Esophagus muscularis mucosa (tissue), 3 donors: ENCODE data around the gene NPBWR2.

Experiments used
- POLR2A ChIP-seq: fragments of 450-650 bp; IDR thresholded peaks from one replicate; pipeline ENCODE4 v1.6.1; 2017; ENCODE audit warnings: antibody characterized with exemption, moderate library complexity, mild to moderate bottlenecking, low read depth
- POLR2AphosphoS5 ChIP-seq, 2 donors: sonication (generic); formaldehyde crosslinking; IDR thresholded peaks; one replicate each; pipeline ENCODE4 v1.6.1; 2017; ENCODE audit warnings: antibody characterized with exemption in 2 of 2
- TF ChIP-seq, protein P1 (sequence below), 3 experiments: fragments of 200-600 bp in 2 of 3; fragments of 450-650 bp in 1 of 3; sonication (generic) in 2 of 3; IDR thresholded peaks; one replicate each; pipeline ENCODE4 v1.5.1; 2017 to 2019; ENCODE audit warnings: antibody characterized with exemption in 3 of 3, mild to moderate bottlenecking in 2 of 3, moderate library complexity in 1 of 3

DNA sequence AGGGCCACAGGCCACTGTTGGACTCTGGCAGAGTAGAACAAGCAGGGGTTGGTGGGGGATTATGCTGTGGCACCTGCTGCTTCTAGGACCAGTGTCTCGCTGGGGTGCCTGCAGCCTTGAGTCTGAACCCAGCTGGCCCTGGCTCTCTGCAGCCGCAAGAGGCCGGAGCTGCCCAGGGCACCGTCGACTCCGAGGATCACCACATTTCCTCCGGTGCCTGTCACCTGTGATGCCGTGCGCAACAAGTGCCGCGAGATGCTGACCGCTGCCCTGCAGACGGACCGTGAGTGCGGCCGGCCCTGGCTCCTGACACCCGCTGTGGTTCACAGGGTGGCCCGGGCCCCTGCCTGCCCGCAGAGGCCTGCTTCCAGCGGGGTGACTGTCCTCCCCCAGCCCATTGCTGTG, 38.2 kb downstream of the NPBWR2 start:
- TF ChIP-seq POLR2A, result no peak
- TF ChIP-seq, protein P1, sequence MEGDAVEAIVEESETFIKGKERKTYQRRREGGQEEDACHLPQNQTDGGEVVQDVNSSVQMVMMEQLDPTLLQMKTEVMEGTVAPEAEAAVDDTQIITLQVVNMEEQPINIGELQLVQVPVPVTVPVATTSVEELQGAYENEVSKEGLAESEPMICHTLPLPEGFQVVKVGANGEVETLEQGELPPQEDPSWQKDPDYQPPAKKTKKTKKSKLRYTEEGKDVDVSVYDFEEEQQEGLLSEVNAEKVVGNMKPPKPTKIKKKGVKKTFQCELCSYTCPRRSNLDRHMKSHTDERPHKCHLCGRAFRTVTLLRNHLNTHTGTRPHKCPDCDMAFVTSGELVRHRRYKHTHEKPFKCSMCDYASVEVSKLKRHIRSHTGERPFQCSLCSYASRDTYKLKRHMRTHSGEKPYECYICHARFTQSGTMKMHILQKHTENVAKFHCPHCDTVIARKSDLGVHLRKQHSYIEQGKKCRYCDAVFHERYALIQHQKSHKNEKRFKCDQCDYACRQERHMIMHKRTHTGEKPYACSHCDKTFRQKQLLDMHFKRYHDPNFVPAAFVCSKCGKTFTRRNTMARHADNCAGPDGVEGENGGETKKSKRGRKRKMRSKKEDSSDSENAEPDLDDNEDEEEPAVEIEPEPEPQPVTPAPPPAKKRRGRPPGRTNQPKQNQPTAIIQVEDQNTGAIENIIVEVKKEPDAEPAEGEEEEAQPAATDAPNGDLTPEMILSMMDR (IDR thresholded peaks at IDR 0.05), result no peak
- TF ChIP-seq POLR2AphosphoS5 (IDR thresholded peaks at IDR 0.05), result no peak
